GM18507 (cell line): ENCODE measurements around the gene CKAP2L.

Experiments
- DNase-seq: peaks from one replicate; pipeline ENCODE4 v3.0.0; 2011; ENCODE audit warnings: low read depth; ENCODE audit not compliant: insufficient read length; ENCODE audit errors: extremely low spot score
- FAIRE-seq: peaks from 2 replicates; lab custom pipeline; 2011; peaks lifted over from hg19 to GRCh38; lab: Jason Lieb, UNC

The CKAP2L gene

GRCh38 chr2:112772911-112773475 lies 8.6 kb upstream of the CKAP2L start:
- DNase-seq (no peak), FAIRE-seq (no peak)

DNA sequence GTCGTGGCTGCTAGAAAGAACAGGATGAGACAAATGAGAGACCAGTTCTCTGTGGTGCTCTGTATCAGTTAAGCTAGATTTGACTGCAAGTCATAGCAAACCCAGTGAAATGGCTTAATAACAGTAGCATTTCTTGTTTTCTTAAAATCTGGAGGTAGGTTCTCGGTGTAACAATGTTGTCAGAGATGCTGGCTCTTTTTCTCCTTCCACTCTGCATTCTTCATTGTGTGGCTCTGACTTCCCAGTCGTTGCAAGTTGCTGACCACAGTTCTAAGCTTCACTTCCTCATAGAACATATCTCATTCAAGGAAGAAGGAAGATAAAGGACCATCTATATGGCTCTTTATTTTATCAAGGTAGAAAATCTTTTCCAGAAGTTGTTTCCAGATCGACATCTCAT lies 7.9 kb upstream of the CKAP2L start:
- FAIRE-seq, result peak; percentile 67
- no peak for DNase-seq

DNA sequence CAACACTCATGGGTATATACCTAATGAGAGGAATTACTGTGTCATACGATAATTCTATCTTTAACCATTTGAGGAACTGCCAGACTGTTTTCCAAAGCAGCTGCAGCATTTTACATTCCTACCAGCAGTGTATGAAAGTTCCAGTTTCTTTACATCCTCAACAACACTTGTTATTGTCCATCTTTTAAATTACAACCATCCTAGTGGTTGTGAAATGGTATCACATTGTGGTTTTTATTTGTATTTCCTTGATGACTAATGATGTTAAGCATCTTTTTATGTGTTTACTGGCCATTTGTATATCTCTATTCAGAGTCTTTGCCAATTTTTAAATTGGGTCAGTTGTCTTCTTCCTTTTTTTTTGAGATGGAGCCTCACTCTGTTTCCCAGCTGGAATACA lies 4.0 kb upstream of the CKAP2L start:
- no peak for FAIRE-seq
- DNase-seq, result no peak

- no peak for FAIRE-seq
- no peak for DNase-seq
Observed at GRCh38 chr2:112767693-112768330, 3.4 kb upstream of the CKAP2L start.

DNA sequence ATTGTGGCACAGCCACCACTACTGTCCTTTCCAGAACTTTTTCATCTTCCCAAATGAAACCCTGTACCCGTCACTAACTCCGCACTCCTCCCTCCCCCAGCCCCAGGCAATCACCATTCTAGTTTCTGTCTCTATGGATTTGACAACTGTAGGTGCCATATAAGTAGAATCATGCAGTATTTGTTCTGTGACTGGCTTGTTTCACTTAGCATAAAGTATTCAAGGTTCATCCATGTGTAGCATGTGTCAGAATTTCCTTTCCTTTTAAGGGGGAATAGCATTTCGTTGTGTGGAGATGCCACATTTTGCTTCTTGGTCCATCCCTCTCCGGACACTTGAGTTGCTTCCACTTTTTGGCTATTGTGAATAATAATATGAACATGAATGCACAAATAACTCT lies 842 bp upstream of the CKAP2L start:
- peak; percentile 15 for FAIRE-seq

GRCh38 chr2:112762276-112762675 lies 2.1 kb downstream of the CKAP2L start:
- FAIRE-seq (no peak), DNase-seq (no peak)

More for the DNA sequence above, 842 bp upstream of the CKAP2L start:
- no peak for DNase-seq

DNA sequence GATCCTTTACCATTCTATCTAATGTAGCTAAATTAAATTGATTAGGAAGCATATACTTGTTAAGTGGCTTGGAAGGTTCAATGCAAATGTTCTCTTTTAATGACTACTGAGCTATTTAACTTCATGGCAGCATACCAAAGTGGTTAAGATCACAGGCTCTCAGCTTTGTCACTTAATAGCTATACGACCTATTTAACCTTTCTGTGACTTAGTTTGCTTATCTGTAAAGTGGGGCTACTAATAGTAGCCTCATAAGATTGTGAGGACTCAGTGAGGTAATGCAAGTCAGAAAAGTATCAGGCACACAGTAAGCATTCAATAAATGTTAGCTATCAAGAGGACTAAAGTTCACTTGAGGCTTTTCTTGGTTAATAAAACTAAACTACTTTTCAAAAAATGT lies 4.3 kb downstream of the CKAP2L start:
- no peak for DNase-seq
- FAIRE-seq, result no peak

- DNase-seq (no peak), FAIRE-seq (no peak)
Observed at GRCh38 chr2:112758711-112759110, 5.7 kb downstream of the CKAP2L start.

DNA sequence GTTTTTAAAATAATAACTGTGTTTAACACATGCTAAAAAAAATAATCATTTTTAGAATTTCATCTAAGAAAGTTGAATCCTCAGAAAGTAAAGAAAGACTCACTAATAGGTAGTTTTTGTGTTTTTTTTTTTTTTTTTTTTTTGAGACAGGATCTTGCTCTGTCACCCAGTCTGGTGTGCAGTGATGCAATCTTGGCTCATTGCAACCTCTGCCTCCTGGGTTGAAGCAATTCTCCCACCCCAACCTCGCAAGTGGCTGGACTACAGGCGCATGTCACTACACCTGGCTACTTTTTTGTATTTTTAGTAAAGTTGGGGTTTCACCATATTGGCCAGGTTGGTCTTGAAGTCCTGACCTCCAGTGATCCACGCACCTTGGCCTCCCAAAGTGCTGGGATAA lies 7.1 kb downstream of the CKAP2L start:
- no peak for FAIRE-seq
- DNase-seq, result no peak

- no peak for DNase-seq
- no peak for FAIRE-seq
Observed at GRCh38 chr2:112756207-112756606, 8.2 kb downstream of the CKAP2L start.

- DNase-seq (no peak), FAIRE-seq (no peak)
Observed at GRCh38 chr2:112755444-112755843, 9.0 kb downstream of the CKAP2L start.

GRCh38 chr2:112754564-112754963 lies 9.8 kb downstream of the CKAP2L start:
- DNase-seq (no peak), FAIRE-seq (no peak)

- no peak for FAIRE-seq
- no peak for DNase-seq
Observed at GRCh38 chr2:112752667-112753066, 11.7 kb downstream of the CKAP2L start.

DNA sequence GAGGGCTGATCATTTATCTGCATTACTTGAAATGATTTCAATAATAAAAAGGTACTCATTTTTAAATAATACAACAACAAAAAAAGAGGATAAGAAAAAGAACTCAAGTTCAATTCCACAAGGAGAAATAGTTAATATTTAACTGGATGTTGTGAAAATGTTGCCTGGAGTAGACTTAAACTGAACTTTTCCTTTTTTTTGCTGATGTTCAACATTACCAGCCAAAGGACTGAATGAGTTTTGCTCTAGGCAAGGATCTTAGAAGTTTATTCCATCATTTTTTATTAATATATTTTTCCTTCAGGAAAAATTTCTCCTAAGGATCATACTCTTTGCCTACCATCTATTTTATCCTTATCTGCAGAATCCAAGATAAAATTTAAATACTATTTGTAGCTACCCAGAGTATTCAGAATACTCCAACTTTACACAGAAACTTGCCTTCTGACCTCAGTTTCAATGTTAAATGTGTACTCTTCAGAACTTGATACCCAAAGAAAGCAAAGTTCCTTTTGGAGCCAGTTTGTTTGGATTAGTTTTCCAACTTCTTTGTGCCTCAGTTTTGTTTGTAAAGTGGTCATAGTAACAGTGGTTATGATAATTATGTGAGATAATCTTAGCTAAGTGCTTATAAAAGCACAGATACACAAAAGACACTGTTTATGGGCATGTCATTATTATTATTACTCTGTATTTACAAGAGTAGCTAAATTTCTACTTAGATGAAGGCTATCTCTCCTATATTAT lies 12.8 kb downstream of the CKAP2L start:
- FAIRE-seq (no peak), DNase-seq (no peak)

GRCh38 chr2:112750560-112750843 lies 13.9 kb downstream of the CKAP2L start:
- DNase-seq, result no peak
- no peak for FAIRE-seq

DNA sequence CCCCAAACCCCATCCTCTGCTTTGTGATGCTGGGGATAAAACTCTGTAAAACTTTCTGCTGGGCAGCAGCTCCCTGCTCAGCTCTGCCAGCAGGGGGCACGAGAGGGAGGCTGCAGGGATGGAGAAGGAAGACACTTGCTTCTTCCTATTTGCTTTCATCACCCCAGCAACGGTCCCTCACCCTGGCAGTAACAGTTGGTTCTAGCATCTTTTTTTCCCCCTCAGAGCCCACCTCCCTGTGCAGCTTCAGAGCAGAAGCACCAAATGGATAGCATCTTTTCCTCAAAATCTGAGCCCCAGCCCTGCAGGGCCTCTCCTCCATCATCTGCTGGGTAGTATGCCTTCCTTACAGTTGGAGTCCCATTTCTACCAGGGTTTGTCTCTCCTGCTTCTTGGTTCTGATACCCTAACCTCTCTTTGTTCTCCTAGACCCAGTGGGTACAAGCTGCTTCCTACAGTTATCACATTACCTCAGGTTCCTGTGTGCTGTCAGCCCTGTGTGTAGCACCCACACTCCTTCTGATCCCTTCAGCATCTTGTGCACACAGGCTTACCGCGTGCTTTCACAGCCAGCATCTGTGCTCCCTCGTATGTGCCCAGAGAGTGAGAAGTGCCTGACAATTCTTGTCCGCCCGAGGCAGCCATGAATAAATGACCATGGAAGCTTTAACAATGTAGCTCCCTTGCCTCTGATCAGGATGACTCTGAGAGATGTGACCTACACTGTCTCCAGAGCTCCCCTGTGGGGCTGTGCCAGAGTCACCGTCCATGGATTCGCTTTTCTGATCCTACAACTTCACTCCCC lies 14.5 kb downstream of the CKAP2L start:
- FAIRE-seq (peak; percentile 90), DNase-seq (peak; percentile 65)

GRCh38 chr2:112740527-112740926 lies 23.9 kb downstream of the CKAP2L start:
- FAIRE-seq, result no peak
- no peak for DNase-seq

DNA sequence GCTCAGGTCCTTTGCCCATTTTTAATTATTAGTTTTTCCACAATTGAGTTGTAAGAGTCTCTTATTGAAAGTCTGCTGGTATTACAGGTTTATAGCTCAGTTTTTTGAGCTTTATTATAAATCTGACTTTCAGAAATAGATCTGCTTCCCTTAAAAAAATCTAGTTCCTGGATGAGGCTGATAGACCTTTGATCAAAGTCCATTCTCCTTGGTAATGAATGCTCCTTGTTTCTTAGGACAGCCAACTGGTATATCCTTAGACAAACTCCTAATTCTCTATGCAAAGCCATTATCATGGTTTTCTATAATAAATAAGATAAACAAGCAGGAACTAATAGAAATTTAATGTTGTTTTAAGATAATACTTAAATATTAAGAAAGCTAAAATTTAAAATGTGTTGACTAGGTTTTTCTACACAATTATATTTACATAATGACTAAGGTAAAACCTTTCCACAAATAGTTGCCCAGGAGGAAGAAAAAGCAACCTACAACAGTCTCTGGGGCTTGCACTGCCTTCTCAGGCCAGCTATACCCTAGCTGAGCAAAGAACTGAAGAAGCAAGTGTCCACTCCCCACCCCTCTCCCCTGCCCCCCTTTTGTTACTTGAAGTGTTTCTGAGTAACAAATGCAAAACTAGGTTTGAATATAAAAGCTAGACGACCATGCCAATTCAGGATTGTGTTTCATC lies 26.7 kb downstream of the CKAP2L start:
- DNase-seq (no peak), FAIRE-seq (no peak)

GRCh38 chr2:112733871-112734270 lies 30.5 kb downstream of the CKAP2L start:
- DNase-seq, result no peak
- no peak for FAIRE-seq

DNA sequence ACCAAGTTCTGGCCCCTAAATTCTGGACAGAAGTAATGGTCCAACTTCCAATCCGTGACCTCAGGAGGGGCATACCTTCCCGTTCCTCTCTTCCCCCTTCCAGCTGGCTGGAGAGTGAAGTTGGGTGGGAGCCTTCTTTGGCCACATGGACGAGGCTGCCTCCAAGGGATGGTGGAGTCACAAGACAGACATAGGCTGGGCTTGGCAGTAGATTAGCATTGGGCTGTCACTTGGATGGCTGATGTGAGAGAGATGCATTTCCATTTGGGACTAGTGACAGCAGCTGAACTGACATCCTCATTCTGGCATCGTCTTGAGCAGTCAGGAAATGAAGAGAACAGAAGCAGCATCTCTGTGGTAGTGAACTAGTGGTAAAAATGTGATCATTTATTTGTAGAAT lies 31.0 kb downstream of the CKAP2L start:
- DNase-seq, result no peak
- FAIRE-seq, result no peak
